Naive thymus-derived CD4-positive, alpha-beta T cell (primary cell): ENCODE data around the gene VDAC1. TPM values are rescaled to one million over a fixed set of nuclear protein-coding genes. Genes with fewer than 3 reads are reported as not detected.
A peak's percentile ranks its signal among the peaks of the same experiment; 100 is the strongest.

Experiments
- ATAC-seq: fragments of 150-1000 bp; cut with Tn5 transposase; 2 replicates; pipeline ENCODE4 v1.10.0; 2021; ENCODE audit warnings: mild to moderate bottlenecking, moderate library complexity
- CTCF ChIA-PET: fragments of 350-600 bp; sonication (Branson Sonifier 250); formaldehyde crosslinking; loops from one replicate; lab custom pipeline; 2021; ENCODE audit warnings: antibody characterized with exemption; lab: Charles Lee
- POLR2A ChIA-PET: fragments of 350-600 bp; sonication (Branson Sonifier 250); formaldehyde crosslinking; loops from one replicate; lab custom pipeline; 2021; ENCODE audit warnings: antibody characterized with exemption, inconsistent platforms; lab: Charles Lee
- DNase-seq, 9 donors: peaks; one replicate each; pipeline versions ENCODE4 v3.0.0 to v3.0.0-alpha.2; 2020 to 2022; ENCODE audit warnings: mixed read lengths in 1 of 9
- H3K27ac ChIP-seq: one replicate; pipeline ENCODE4 v1.7.0; 2013; ENCODE audit warnings: mild to moderate bottlenecking, low read depth, low read length, moderate library complexity
- H3K27me3 ChIP-seq, 2 donors: one replicate each; pipeline ENCODE4 v1.7.0; 2013; ENCODE audit warnings: low read length in 2 of 2, mild to moderate bottlenecking in 2 of 2, moderate library complexity in 2 of 2; ENCODE audit not compliant: control insufficient read depth in 2 of 2, insufficient read depth in 2 of 2
- H3K36me3 ChIP-seq, 3 experiments: 1 replicate in 2 of 3; 2 replicates in 1 of 3; pipeline ENCODE4 v1.7.0; 2013; ENCODE audit warnings: low read length in 3 of 3, mild to moderate bottlenecking in 3 of 3, moderate library complexity in 1 of 3; ENCODE audit not compliant: insufficient read depth in 3 of 3, control insufficient read depth in 2 of 3
- H3K4me1 ChIP-seq, 2 donors: one replicate each; pipeline ENCODE4 v1.7.0; 2013; ENCODE audit warnings: low read length in 2 of 2, mild to moderate bottlenecking in 2 of 2, moderate library complexity in 1 of 2; ENCODE audit not compliant: control insufficient read depth in 2 of 2, insufficient read depth in 2 of 2
- H3K4me3 ChIP-seq: 2 replicates; pipeline ENCODE4 v1.7.0; 2013; ENCODE audit warnings: mild to moderate bottlenecking, low read length
- H3K9me3 ChIP-seq, 3 experiments: 1 replicate in 2 of 3; 2 replicates in 1 of 3; pipeline ENCODE4 v1.7.0; 2013; ENCODE audit warnings: low read length in 3 of 3; ENCODE audit not compliant: control insufficient read depth in 2 of 3
- H3K27ac Mint-ChIP-seq, 9 donors: one replicate each; pipeline ENCODE4 v1.8.0; 2020 to 2022; ENCODE audit warnings: mixed read lengths in 9 of 9, mild to moderate bottlenecking in 8 of 9, moderate library complexity in 5 of 9, inconsistent platforms in 2 of 9
- H3K27me3 Mint-ChIP-seq, 5 donors: one replicate each; pipeline ENCODE4 v1.8.0; 2021 to 2022; ENCODE audit warnings: mixed read lengths in 5 of 5, mild to moderate bottlenecking in 1 of 5
- H3K36me3 Mint-ChIP-seq, 5 donors: one replicate each; pipeline ENCODE4 v1.8.0; 2020 to 2022; ENCODE audit warnings: mixed read lengths in 5 of 5, mild to moderate bottlenecking in 3 of 5, inconsistent platforms in 1 of 5
- H3K4me1 Mint-ChIP-seq, 7 donors: one replicate each; pipeline ENCODE4 v1.8.0; 2020 to 2022; ENCODE audit warnings: mixed read lengths in 7 of 7, mild to moderate bottlenecking in 3 of 7, inconsistent platforms in 1 of 7
- H3K4me3 Mint-ChIP-seq, 10 donors: one replicate each; pipeline ENCODE4 v1.8.0; 2020 to 2022; ENCODE audit warnings: mild to moderate bottlenecking in 10 of 10, mixed read lengths in 10 of 10, moderate library complexity in 6 of 10, inconsistent platforms in 2 of 10
- H3K9me3 Mint-ChIP-seq, 11 donors: one replicate each; pipeline ENCODE4 v1.8.0; 2020 to 2022; ENCODE audit warnings: mixed read lengths in 11 of 11, mild to moderate bottlenecking in 4 of 11, inconsistent platforms in 1 of 11, moderate library complexity in 1 of 11
- intact Hi-C, 2 donors: fragments of 100-400 bp; cut with micrococcal nuclease; formaldehyde crosslinking; loops; one replicate each; pipeline ENCODE4 v1.15.1; 2023
- polyA plus RNA-seq, 2 donors: library from polyadenylated mRNA; unstranded; fragments of 300-500 nt; fragmentation: Illumina TruSeq; gene quantifications; one replicate each; pipeline ENCODE4 v1.2.3, GENCODE V29; 2021
- total RNA-seq, 6 experiments: library from RNA in 5 of 6; stranded (reverse) in 5 of 6; gene quantifications; 1 replicate in 5 of 6; 2 replicates in 1 of 6; pipeline ENCODE4 v1.2.3 and lab custom pipeline; 2021 to 2026

Gene VDAC1
- total and polyA plus RNA-seq, 7 experiments from 2014 or later: 37.8 to 259 (median 48.4) TPM

- peaks cover 11 to 25% (median 19%) of the 10 kb centered on the region in 7 donors for H3K4me1 Mint-ChIP-seq
- H3K27ac ChIP-seq: no peak overlapping the region
- H3K27me3 Mint-ChIP-seq: peaks cover 0 to 12% (median 0%) of the 10 kb centered on the region in 5 donors
- peak overlapping the region in 1 of 9 donors; percentile 67 for H3K27ac Mint-ChIP-seq
- intact Hi-C loops: no loop called here
- CTCF ChIA-PET: no interaction called here
- ATAC-seq: no peak
- H3K4me3 ChIP-seq: no peak overlapping the region
- no peaks in the 10 kb centered on the region for H3K9me3 Mint-ChIP-seq
- no peaks in the 10 kb centered on the region for H3K36me3 Mint-ChIP-seq
- no peaks in the 10 kb centered on the region for H3K9me3 ChIP-seq
- no peaks in the 10 kb centered on the region for H3K36me3 ChIP-seq
- H3K4me3 Mint-ChIP-seq: no peak overlapping the region
- POLR2A ChIA-PET: no interaction called here
- DNase-seq: no peak
- H3K27me3 ChIP-seq: no peaks in the 10 kb centered on the region
- H3K4me1 ChIP-seq: peaks cover 4 to 8% of the 10 kb centered on the region in 2 donors
Measured at GRCh38 chr5:133926489-133927299, 78.1 kb downstream of the VDAC1 start.

- Mint-ChIP-seq H3K27me3 (peaks cover 0 to 12% (median 0%) of the 10 kb centered on the region in 5 donors), H3K27ac (peak overlapping the region in 1 of 9 donors; percentile 67), H3K36me3 (no peaks in the 10 kb centered on the region), H3K4me1 (peaks cover 11 to 20% (median 16%) of the 10 kb centered on the region in 7 donors), H3K9me3 (no peaks in the 10 kb centered on the region), H3K4me3 (no peak overlapping the region)
- no peak for DNase-seq
- peaks cover 3 to 4% of the 10 kb centered on the region in 2 donors for H3K4me1 ChIP-seq
- H3K4me3 ChIP-seq: no peak overlapping the region
- no peaks in the 10 kb centered on the region for H3K9me3 ChIP-seq
- POLR2A ChIA-PET: no interaction called here
- no peak overlapping the region for H3K27ac ChIP-seq
- ATAC-seq: no peak
- no peaks in the 10 kb centered on the region for H3K36me3 ChIP-seq
- intact Hi-C loops: no loop called here
- H3K27me3 ChIP-seq: no peaks in the 10 kb centered on the region
- CTCF ChIA-PET: no interaction called here
Measured at GRCh38 chr5:133925866-133926488, 78.8 kb downstream of the VDAC1 start.

GRCh38 chr5:133925269-133925668 is 79.5 kb downstream of the VDAC1 start:
- Histone ChIP-seq H3K9me3 (no peaks in the 10 kb centered on the region), H3K27me3 (no peaks in the 10 kb centered on the region), H3K4me1 (no peaks in the 10 kb centered on the region), H3K27ac (no peak overlapping the region), H3K4me3 (no peak overlapping the region), H3K36me3 (no peaks in the 10 kb centered on the region)
- H3K36me3 Mint-ChIP-seq: no peaks in the 10 kb centered on the region
- no peak overlapping the region for H3K4me3 Mint-ChIP-seq
- no peaks in the 10 kb centered on the region for H3K9me3 Mint-ChIP-seq
- DNase-seq (no peak), ATAC-seq (no peak)
- H3K4me1 Mint-ChIP-seq: peaks cover 4 to 13% (median 9%) of the 10 kb centered on the region in 7 donors
- ChIA-PET CTCF (no interaction called here), POLR2A (no interaction called here)
- peak overlapping the region in 1 of 9 donors; percentile 36 for H3K27ac Mint-ChIP-seq
- H3K27me3 Mint-ChIP-seq: peaks cover 0 to 12% (median 0%) of the 10 kb centered on the region in 5 donors
- intact Hi-C loops: no loop called here

GRCh38 chr5:133924221-133924920 is 80.4 kb downstream of the VDAC1 start:
- no peak overlapping the region for H3K4me3 Mint-ChIP-seq
- H3K4me1 Mint-ChIP-seq: peaks cover 0 to 7% (median 0%) of the 10 kb centered on the region in 7 donors
- DNase-seq (no peak), ATAC-seq (no peak)
- Histone ChIP-seq H3K36me3 (no peaks in the 10 kb centered on the region), H3K27me3 (no peaks in the 10 kb centered on the region), H3K9me3 (no peaks in the 10 kb centered on the region), H3K4me1 (no peaks in the 10 kb centered on the region), H3K4me3 (no peak overlapping the region), H3K27ac (no peak overlapping the region)
- peaks cover 0 to 12% (median 0%) of the 10 kb centered on the region in 5 donors for H3K27me3 Mint-ChIP-seq
- ChIA-PET CTCF (no interaction called here), POLR2A (no interaction called here)
- H3K9me3 Mint-ChIP-seq: no peaks in the 10 kb centered on the region
- H3K36me3 Mint-ChIP-seq: no peaks in the 10 kb centered on the region
- peak overlapping the region in 1 of 9 donors; percentile 77 for H3K27ac Mint-ChIP-seq
- intact Hi-C loops: no loop called here

- POLR2A ChIA-PET: no interaction called here
- Mint-ChIP-seq H3K27ac (no peak overlapping the region), H3K27me3 (peaks cover 0 to 12% (median 0%) of the 10 kb centered on the region in 5 donors), H3K9me3 (no peaks in the 10 kb centered on the region), H3K4me3 (no peak overlapping the region), H3K4me1 (peaks cover 0 to 6% (median 0%) of the 10 kb centered on the region in 7 donors), H3K36me3 (no peaks in the 10 kb centered on the region)
- Histone ChIP-seq H3K4me1 (no peaks in the 10 kb centered on the region), H3K36me3 (no peaks in the 10 kb centered on the region), H3K27me3 (no peaks in the 10 kb centered on the region), H3K4me3 (no peak overlapping the region), H3K9me3 (no peaks in the 10 kb centered on the region), H3K27ac (no peak overlapping the region)
- intact Hi-C loops: no loop called here
- CTCF ChIA-PET: no interaction called here
- ATAC-seq (no peak), DNase-seq (no peak)
Measured at GRCh38 chr5:133921979-133922378, 82.8 kb downstream of the VDAC1 start.
